ENCODE measurements around the gene IFFO2.
A peak's percentile ranks its signal among the peaks of the same experiment; 100 is the strongest.

IFFO2 gene

DNA sequence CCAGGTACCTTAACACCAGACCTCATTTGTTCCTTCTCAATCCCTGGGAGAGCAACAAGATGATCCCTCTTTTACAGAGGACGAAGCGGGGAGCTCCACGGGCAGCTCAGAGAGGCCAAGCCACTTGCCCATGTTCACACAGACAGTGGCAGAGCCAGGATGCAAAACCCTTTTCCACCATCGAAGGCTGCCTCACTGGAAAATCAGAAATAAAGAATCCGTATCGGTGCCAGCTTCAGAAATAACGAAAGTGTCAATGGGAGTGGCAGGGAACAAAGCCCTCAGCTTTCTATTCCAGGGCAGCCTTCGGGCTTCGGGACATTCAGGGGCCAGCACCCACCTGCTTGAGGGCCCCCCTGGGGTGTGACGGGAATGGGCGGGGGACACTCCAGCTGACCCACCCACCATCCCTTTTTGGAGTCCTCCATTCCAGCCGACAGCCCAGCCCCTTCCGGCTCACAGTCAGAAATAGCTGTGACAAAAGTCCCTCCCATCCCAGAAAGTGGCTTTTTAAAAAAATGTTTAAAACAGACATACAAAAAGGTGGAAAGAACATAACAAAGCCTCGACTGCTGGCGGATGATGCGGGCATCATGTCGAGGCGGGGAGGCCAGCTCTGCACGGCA lies 6.0 kb downstream of the IFFO2 start:
- no peak for DNase-seq (ENCODE audit: low read depth, low spot score)

- DNase-seq (ENCODE audit: low read depth, low spot score), result peak; percentile 78
Observed at GRCh38 chr1:18949686-18950400, 6.6 kb downstream of the IFFO2 start.

GRCh38 chr1:18948913-18949685 lies 7.4 kb downstream of the IFFO2 start:
- no peak for DNase-seq (ENCODE audit: low read depth, low spot score)

- DNase-seq (ENCODE audit: low read depth, low spot score), result no peak
Observed at GRCh38 chr1:18948048-18948912, 8.2 kb downstream of the IFFO2 start.

GRCh38 chr1:18947570-18947969 lies 8.9 kb downstream of the IFFO2 start:
- no peak for DNase-seq (ENCODE audit: low read depth, low spot score)

DNA sequence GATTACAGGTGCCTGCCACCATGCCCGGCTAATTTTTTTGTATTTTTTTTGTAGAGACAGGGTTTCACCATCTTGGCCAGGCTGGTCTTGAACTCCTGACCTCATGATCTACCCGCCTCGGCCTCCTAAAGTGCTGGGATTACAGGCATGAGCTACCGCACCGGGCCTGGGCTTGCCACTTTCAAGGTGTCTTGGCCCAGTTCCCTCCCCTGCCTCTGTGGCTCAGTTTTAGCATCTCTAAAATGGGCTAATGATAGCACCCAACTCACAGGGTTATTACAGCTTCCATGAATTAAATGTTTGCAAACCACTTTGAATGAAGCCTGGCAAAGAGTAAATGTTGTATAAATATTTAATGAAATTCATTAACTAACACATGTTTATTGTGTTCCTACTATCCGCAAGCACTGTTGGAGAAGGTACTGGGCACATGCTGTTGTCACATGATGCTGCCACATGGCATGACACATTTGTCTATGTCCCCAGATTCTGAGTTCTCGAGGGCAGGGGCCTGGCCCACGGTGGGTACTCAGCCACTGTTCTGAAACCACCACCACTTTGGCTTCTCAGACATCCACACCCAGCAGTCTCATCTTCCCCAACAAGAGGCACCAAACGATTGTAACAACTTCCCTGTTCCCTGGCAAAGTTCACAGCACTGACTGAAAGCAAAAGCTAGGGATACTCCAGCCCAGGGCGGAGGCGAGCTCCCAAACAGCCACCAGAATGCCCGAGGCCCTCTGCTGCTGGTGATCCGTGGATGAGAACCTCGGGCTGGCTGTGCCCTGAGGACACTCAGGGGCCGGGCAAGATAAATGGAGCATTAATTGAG lies 9.7 kb downstream of the IFFO2 start:
- no peak for DNase-seq (ENCODE audit: low read depth, low spot score)

DNA sequence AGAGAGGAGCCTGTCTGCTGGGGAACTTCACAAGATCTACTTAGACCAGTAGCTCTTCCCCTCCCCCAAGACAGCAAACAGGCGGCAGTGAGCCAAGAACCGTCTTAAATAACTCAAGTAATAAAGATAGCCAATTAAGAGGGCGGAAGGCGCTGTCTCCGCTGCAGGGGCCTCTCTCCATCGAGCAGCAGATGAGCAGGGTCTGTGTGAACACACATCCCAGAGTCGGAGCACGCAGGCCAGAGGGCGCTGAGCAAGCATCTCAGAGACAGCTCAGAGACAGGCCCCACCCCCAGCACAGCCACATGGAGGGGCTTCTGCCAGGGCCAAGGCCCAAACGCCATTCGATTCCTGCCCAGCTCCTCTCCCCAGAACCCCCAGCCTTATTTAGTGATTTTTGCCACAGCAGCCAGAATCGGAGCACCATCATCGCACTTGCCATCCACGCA lies 11.1 kb downstream of the IFFO2 start:
- peak; percentile 77 for DNase-seq (ENCODE audit: low read depth, low spot score)

GRCh38 chr1:18944810-18945209 lies 11.7 kb downstream of the IFFO2 start:
- no peak for DNase-seq (ENCODE audit: low read depth, low spot score)

GRCh38 chr1:18943914-18944572 lies 12.4 kb downstream of the IFFO2 start:
- DNase-seq (ENCODE audit: low read depth, low spot score), result no peak

DNA sequence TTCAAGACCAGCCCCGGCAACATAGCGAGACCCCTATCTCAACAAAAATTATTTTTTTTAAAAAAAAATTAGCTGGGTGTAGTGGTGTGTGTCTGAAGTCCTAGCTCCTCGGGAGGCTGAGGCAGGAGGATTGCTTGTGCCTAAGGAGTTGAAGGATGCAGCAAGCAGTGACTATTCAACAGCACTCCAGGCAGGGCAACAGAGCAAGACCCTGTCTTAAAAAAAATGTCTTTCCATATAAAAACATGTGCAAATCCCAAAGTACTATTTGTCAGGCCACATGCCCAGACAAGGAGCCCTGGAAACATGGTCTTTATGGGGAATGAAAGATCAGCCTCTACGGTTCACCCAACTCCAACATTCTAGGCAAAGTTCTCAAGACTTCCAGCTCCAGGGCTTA lies 13.3 kb downstream of the IFFO2 start:
- DNase-seq (ENCODE audit: low read depth, low spot score), result no peak

- DNase-seq (ENCODE audit: low read depth, low spot score), result no peak
Observed at GRCh38 chr1:18942340-18942739, 14.1 kb downstream of the IFFO2 start.

DNA sequence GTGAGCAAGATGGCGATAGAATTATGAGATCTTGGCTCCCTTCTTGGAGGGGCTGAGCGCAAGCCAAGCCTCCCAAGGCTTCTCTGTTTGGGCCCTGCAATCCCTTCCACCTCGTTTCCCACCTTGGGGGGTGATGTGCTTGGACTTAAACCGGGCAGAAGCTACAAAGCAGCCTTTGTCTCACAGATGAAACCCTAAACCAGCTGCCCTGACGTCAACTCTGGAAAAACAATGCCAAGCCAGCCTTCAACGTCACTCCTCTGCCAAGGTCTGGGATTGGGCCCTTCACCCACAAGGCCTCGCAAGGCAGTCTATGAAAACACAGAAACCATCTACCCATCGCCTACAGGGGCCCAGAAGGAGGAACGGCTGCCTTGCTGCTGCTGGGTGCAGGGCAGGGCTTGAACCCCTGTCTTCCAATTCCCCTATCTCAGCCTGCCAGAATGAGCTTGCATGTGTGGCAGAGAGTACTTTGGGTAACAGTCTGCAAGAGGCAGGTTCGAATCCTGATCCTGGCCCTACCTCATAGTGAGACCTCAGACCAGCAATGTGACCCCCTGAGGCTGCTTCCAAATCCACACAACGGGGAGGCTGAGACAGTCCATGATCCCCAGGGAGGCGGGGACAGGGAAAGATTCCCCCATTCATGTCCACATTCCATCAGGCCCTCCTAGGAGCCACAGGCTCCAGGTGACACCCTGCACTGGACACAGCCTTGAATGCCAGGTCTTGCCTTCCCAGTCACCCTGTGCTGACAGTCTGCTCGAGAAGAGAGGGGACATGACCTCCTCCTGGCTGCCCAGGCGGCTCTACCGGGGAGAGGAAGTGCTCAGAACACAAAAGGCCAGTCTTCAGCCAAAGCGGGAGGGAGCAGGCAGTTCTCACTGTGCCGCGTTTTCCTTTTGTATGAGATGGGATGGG lies 15.0 kb downstream of the IFFO2 start:
- peak; percentile 71 for DNase-seq (ENCODE audit: low read depth, low spot score)

- DNase-seq (ENCODE audit: low read depth, low spot score), result no peak
Observed at GRCh38 chr1:18940303-18941020, 16.0 kb downstream of the IFFO2 start.

DNA sequence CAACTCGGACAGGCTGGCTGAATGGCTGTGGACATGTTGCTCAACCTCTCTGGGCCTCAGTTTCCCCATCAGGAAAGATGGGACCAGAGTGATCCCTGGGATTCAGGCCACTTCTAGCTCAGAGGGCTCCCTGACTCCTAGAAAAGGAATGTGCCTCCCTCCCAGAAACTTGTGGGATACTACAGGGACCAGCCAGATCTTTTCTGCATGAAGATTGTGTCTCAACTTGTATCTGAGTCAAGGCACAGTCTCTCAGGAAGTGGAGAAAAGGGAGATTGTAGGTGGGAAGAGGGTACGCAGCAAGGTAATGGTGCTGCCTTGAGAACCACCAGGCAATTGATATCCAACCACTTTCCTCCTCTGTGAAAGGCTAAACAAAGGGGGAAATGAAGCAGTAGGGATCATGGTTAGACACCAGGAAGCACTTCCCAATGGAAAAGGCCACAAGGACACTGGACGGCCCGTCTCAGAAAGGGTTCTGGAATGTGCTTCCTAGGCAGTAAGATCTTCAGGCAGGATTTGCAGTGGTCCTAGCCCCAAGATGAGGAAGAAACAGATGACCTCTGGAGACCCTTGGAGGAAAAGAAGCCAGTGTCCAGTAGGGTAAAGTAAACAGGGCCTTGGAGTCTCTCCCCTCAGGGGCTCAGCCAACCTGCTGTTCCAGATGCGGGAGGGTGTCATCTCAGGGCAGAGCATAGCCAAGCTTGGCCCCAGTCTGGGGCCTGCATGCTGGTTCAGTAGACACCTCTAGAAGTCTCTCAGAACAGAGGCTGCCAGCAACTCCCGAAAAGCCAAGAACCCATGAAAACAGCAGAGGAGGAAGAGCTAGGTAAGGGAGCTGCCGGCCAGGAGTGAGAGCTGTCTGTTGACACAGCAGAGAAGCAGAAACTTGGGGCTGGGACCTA lies 16.8 kb downstream of the IFFO2 start:
- no peak for DNase-seq (ENCODE audit: low read depth, low spot score)

DNA sequence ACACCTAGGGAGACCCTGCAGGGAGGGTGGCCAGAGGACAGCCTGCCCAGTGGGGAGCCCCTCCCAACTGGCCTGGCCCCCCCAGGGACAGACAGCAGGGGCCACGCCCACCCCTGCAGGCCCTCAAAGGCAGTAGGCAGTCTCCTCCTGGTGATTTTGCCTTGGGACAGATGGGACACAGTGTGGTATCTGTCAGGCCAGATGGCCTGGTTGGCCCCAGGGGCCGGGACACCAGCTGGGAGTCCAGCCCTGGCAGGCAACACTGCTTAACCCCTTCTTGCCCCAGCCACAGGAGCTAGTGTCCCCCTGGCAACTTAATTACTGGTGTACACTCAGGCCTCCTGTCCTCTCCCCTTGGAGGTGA lies 17.8 kb downstream of the IFFO2 start:
- peak; percentile 81 for DNase-seq (ENCODE audit: low read depth, low spot score)

- DNase-seq (ENCODE audit: low read depth, low spot score), result peak; percentile 75
Observed at GRCh38 chr1:18938008-18938706, 18.3 kb downstream of the IFFO2 start.

- DNase-seq (ENCODE audit: low read depth, low spot score), result no peak
Observed at GRCh38 chr1:18937539-18937938, 18.9 kb downstream of the IFFO2 start.
